WERI-Rb-1 (cell line): ENCODE measurements around the gene ATP8B1.
"Not testable (repeated sequence)": the region's sequence is repeated elsewhere in the genome, so short reads cannot be mapped to it uniquely, and the experiment has no call there.

Experiments used
- DNase-seq: peaks from one replicate; pipeline ENCODE4 v3.0.0-alpha.2; 2020
- H3K27ac ChIP-seq: fragments of 250-450 bp; sonication (Bioruptor Pico); 2 replicates; pipeline ENCODE4 v1.5.1; 2020; ENCODE audit warnings: mild to moderate bottlenecking, moderate library complexity
- H3K27me3 ChIP-seq: fragments of 250-450 bp; sonication (Bioruptor Pico); 2 replicates; pipeline ENCODE4 v1.5.1; 2021; ENCODE audit warnings: mild to moderate bottlenecking, low read depth, moderate library complexity; ENCODE audit not compliant: insufficient read depth, severe bottlenecking
- H3K36me3 ChIP-seq: fragments of 250-450 bp; sonication (Bioruptor Pico); 2 replicates; pipeline ENCODE4 v1.5.1; 2020; ENCODE audit warnings: mild to moderate bottlenecking, moderate library complexity
- H3K4me3 ChIP-seq: 2 replicates; pipeline ENCODE4 v1.5.1; 2011; ENCODE audit warnings: low read depth, mild to moderate bottlenecking, control low read depth, low read length
- H3K9me3 ChIP-seq: fragments of 250-450 bp; sonication (Bioruptor Pico); 2 replicates; pipeline ENCODE4 v1.5.1; 2021; ENCODE audit warnings: mild to moderate bottlenecking, moderate library complexity; ENCODE audit not compliant: severe bottlenecking
- TF ChIP-seq, protein P1 (sequence below): IDR thresholded peaks from 2 replicates; pipeline ENCODE4 v1.5.1; 2011; ENCODE audit warnings: low read depth, mild to moderate bottlenecking, control low read depth, inconsistent platforms, low read length

ATP8B1 gene

DNA sequence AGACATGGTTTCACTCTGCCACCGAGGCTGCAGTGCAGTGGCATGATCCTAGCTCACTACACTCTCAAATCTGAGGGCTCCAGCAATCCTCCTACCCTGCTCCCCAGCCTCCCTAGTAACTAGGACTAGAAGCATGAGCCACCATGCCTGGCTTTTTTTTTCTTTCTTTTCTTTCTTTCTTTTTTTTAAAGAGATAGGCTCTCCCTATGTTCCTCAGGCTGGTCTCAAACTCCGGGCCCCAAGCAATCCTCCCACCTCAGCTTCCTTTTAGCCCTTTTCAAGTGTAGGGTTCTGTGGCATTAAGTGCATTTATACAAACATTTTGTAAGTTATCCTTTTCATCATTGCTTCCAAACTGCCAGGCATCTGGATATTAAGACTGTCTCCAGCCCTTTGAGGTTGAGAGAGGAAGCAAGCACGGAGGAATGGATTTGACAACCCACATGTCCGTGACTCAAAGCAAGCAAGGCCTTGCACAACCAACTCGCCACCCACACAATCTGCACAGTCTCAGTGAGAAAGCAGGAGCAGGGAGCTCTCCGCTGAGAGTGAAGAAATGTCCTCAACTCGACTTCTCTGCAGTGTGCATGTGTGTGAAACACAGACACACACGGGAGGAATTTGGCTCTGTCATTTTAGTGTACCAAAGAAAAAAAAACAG, 65.6 kb downstream of the ATP8B1 start:
- TF ChIP-seq, protein P1, sequence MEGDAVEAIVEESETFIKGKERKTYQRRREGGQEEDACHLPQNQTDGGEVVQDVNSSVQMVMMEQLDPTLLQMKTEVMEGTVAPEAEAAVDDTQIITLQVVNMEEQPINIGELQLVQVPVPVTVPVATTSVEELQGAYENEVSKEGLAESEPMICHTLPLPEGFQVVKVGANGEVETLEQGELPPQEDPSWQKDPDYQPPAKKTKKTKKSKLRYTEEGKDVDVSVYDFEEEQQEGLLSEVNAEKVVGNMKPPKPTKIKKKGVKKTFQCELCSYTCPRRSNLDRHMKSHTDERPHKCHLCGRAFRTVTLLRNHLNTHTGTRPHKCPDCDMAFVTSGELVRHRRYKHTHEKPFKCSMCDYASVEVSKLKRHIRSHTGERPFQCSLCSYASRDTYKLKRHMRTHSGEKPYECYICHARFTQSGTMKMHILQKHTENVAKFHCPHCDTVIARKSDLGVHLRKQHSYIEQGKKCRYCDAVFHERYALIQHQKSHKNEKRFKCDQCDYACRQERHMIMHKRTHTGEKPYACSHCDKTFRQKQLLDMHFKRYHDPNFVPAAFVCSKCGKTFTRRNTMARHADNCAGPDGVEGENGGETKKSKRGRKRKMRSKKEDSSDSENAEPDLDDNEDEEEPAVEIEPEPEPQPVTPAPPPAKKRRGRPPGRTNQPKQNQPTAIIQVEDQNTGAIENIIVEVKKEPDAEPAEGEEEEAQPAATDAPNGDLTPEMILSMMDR, result no peak
- Histone ChIP-seq H3K4me3 (no peak overlapping the region), H3K27me3 (no peaks in the 10 kb centered on the region), H3K9me3 (no peaks in the 10 kb centered on the region), H3K27ac (no peak overlapping the region), H3K36me3 (no peaks in the 10 kb centered on the region)
- DNase-seq, result no peak

GRCh38 chr18:57735042-57735441, 68.1 kb downstream of the ATP8B1 start:
- not testable (repeated sequence) for DNase-seq, H3K27ac ChIP-seq, H3K36me3 ChIP-seq, H3K9me3 ChIP-seq, H3K27me3 ChIP-seq, H3K4me3 ChIP-seq

GRCh38 chr18:57733861-57734260, 69.3 kb downstream of the ATP8B1 start:
- no peak overlapping the region for H3K27ac ChIP-seq
- H3K27me3 ChIP-seq, result no peaks in the 10 kb centered on the region
- no peaks in the 10 kb centered on the region for H3K9me3 ChIP-seq
- H3K4me3 ChIP-seq, result no peak overlapping the region
- no peak for DNase-seq
- TF ChIP-seq, protein P1, result no peak
- H3K36me3 ChIP-seq, result peaks cover 3% of the 10 kb centered on the region; the same call in 1 of the 2 replicates

DNA sequence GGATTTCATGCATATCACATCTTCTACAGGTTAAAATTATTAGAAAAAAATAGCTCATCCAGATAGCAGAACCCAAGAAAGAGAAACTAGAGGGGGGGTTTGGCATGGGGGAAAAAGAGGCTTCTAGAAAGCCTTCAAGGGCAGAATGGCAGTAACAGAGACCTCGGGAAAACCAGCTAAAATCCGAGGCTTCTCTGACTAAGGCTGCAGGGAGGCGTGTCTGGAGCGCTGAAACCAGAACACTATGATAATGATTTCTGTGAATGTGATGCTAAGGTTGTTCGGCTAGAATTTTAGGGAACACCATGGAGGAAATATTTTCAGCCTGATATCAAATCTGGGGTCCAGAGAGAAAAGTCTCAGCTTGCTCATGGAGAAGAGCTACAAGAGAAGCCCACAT, 73.0 kb downstream of the ATP8B1 start:
- Histone ChIP-seq H3K9me3 (peaks cover 3% of the 10 kb centered on the region), H3K27me3 (no peaks in the 10 kb centered on the region), H3K4me3 (no peak overlapping the region), H3K27ac (no peak overlapping the region), H3K36me3 (peaks cover 3% of the 10 kb centered on the region; the same call in 1 of the 2 replicates)
- DNase-seq, result no peak
- TF ChIP-seq, protein P1, result no peak

DNA sequence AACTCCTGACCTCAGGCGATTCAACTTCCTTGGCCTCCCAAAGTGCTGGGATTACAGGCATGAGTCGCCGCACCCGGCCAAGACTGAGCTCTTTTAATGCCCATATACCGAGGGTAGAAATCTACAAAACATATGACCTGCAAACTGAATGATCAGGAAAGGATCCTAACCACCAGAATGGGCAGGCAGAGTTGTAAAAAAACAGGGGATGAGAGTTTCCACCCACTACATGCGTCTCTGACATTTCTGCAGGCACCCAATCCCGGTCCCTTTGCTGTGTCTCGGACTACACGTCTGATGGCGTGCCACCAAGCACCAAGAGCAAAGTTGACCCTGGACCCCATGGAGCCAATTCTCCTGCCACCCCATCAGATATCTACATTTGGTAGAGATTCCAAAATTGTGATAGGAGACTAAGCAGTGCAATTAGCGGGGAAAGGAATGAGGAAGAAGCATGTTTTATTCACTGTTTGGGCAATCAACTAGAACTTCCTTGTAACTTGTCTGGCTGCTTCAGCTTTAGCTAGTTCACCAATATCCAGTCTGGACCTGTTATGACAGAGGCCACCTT, 74.1 kb downstream of the ATP8B1 start:
- Histone ChIP-seq H3K4me3 (no peak overlapping the region), H3K9me3 (peaks cover 3% of the 10 kb centered on the region), H3K36me3 (peaks cover 3% of the 10 kb centered on the region; the same call in 1 of the 2 replicates), H3K27me3 (no peaks in the 10 kb centered on the region), H3K27ac (no peak overlapping the region)
- DNase-seq, result no peak
- TF ChIP-seq, protein P1, result no peak

DNA sequence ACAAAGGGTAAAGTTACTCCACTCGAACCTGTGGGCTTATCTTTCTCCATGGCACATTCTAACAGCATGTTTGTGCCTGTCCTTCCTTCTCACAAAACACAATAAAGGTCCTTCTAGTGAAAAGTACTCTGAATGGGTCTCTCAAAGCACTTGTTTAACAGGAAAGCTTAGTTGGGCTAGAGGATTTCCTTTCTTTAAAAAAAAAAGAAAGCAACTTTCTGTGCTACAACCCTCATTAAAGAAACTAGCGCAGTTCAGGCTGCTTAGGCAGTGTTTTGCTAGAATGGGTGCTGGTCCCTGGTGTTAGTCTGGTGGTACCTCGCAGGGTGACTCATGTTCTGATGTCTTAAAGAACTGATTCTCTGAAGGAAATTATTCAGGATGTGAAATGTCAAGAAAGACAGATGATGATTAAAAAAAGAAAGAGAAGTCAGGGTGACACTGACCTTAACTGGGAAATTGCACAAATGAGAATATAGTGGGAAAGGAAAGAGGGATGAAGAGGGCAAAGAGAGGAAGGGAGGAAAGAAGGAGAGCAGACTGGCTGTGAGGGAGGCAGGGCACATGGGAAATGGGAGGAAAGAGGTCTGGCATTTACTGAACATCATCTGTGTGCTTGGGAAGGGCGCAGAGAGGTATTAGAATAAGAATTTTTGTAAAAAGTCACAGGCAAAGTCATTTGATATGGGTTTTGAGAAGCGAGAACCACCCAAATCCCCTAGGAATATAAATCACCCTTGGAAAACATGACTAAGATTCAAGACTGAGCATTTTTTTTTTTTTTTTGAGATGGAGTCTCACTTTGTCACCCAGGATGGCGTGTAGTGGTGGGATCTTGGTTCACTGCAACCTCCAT, 74.9 kb downstream of the ATP8B1 start:
- TF ChIP-seq, protein P1, result no peak
- Histone ChIP-seq H3K4me3 (no peak overlapping the region), H3K9me3 (peaks cover 3% of the 10 kb centered on the region), H3K27me3 (no peaks in the 10 kb centered on the region), H3K27ac (no peak overlapping the region), H3K36me3 (peaks cover 3% of the 10 kb centered on the region; the same call in 1 of the 2 replicates)
- no peak for DNase-seq

GRCh38 chr18:57719211-57719935, 83.7 kb downstream of the ATP8B1 start:
- not testable (repeated sequence) for H3K4me3 ChIP-seq

More at GRCh38 chr18:57719211-57719935, 83.7 kb downstream of the ATP8B1 start:
- not testable (repeated sequence) for H3K27me3 ChIP-seq, DNase-seq, H3K36me3 ChIP-seq, H3K27ac ChIP-seq
- H3K9me3 ChIP-seq, result peaks cover 13% of the 10 kb centered on the region
